HUES48 (cell line): ENCODE data around the gene KNCN.

Experiments
- H3K27ac ChIP-seq: one replicate; pipeline ENCODE4 v1.7.0; 2013; ENCODE audit warnings: low read depth, low read length, inconsistent platforms
- H3K27me3 ChIP-seq: 2 replicates; pipeline ENCODE4 v1.6.1; 2013; ENCODE audit warnings: mild to moderate bottlenecking, low read length; ENCODE audit not compliant: control insufficient read depth, insufficient read depth
- H3K36me3 ChIP-seq: 2 replicates; pipeline ENCODE4 v1.6.1; 2013; ENCODE audit warnings: low read length; ENCODE audit not compliant: control insufficient read depth, insufficient read depth
- H3K4me1 ChIP-seq: 2 replicates; pipeline ENCODE4 v1.6.1; 2013; ENCODE audit warnings: mild to moderate bottlenecking, low read length; ENCODE audit not compliant: control insufficient read depth, insufficient read depth
- H3K4me3 ChIP-seq: 2 replicates; pipeline ENCODE4 v1.5.1; 2013; ENCODE audit warnings: mild to moderate bottlenecking, low read depth, low read length
- H3K9ac ChIP-seq: 2 replicates; pipeline ENCODE4 v1.6.1; 2013; ENCODE audit warnings: mild to moderate bottlenecking, low read depth, low read length, moderate library complexity
- H3K9me3 ChIP-seq: 2 replicates; pipeline ENCODE4 v1.6.1; 2013; ENCODE audit warnings: low read length; ENCODE audit not compliant: control insufficient read depth, insufficient read depth

Gene KNCN

DNA sequence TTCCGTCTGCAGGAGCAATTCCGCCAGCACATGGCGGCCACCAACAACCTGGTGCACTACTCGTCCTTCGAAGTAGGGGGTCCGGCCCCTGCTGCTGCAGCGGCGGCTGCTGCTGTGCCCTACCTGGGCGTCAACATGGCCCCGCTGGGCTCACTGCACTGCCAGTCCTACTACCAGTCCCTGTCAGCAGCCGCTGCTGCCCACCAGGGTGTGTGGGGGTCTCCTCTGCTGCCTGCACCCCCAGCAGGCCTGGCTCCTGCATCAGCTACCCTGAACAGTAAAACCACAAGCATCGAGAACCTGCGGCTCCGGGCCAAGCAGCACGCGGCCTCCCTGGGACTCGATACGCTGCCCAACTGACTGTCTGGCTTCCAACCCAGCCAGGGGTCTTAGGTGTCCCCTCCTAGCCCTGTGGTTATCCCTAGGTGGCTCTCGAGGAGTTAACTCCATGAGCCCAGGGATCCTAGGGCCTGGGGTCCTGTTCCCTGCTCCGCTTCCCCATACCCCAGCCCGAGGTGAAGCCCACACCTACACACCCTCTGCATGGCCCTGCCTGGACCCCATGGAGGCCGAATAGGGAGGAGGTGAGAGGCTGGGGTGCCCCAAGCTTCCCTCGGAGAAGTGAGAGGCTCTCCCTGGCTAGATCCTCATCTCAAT, 39.2 kb downstream of the KNCN start:
- Histone ChIP-seq H3K9ac (no peak overlapping the region), H3K4me1 (peaks cover 17% of the 10 kb centered on the region), H3K4me3 (no peak overlapping the region), H3K27me3 (peaks cover 43% of the 10 kb centered on the region), H3K36me3 (no peaks in the 10 kb centered on the region), H3K27ac (no peak overlapping the region), H3K9me3 (no peaks in the 10 kb centered on the region)

DNA sequence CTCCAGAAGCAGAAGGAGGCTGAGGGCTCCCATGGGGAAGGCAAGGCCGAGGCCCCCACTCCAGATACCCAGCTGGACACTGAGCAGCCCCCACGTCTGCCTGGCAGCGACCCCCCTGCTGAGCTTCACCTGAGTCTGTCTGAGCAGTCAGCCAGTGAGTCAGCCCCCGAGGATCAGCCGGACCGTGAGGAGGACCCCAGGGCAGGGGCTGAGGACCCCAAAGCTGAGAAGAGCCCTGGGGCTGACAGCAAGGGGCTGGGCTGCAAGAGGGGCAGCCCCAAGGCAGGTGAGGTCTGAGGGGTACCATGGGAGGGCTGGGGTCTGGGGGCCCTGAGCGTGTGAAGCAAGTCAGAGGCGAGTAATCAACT, 40.5 kb downstream of the KNCN start:
- Histone ChIP-seq H3K36me3 (no peaks in the 10 kb centered on the region), H3K9ac (no peak overlapping the region), H3K9me3 (no peaks in the 10 kb centered on the region), H3K4me1 (peaks cover 6% of the 10 kb centered on the region; the same call in 1 of the 2 replicates), H3K27ac (no peak overlapping the region), H3K27me3 (peaks cover 34% of the 10 kb centered on the region), H3K4me3 (no peak overlapping the region)

DNA sequence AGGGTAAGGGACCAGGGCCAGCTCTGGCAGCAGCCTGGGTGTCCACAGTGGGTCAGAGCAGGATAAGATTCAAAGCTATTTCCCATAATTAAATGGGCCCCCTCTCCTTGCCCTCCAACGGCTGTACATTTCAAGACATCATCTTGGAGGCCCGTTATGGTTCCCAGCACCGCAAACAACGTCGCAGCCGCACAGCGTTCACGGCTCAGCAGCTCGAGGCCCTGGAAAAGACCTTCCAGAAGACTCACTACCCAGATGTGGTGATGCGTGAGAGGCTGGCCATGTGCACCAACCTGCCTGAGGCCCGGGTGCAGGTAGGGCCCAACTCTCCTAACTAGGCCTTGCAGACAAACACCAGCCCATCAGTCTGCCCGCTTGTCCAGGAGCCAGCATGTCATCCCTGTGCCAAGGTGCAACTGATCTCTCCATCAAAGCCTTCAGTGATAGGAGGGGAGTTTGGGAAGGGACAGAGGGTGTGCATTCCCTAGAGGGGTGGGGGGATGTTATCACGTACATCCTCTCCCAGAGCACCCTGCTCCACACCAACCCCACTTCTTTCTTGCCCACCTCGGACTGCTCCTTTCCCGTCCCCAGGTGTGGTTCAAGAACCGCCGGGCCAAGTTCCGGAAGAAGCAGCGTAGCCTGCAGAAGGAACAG, 41.0 kb downstream of the KNCN start:
- Histone ChIP-seq H3K27me3 (peaks cover 28% of the 10 kb centered on the region), H3K4me3 (no peak overlapping the region), H3K27ac (no peak overlapping the region), H3K36me3 (no peaks in the 10 kb centered on the region), H3K9ac (no peak overlapping the region), H3K9me3 (no peaks in the 10 kb centered on the region), H3K4me1 (peaks cover 6% of the 10 kb centered on the region; the same call in 1 of the 2 replicates)

DNA sequence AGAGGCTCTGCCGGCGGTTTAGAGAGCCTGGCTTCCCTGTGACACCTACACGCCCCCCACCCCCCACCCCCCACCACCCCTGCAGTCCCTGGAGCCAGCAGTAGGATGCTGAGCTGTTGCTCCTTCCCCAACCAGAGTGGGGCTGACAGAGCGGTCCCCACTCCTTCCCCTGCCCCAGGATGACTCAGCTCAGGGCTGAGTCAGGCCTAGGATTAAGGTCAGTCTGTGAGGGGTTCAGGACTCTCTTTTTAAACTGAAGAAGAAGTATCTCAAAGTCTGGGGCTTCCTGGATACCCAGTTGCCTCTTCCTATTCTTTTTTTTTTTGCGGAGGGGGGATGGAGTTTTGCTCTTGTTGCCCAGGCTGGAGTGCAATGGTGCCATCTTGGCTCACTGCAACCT, 42.7 kb downstream of the KNCN start:
- Histone ChIP-seq H3K9me3 (no peaks in the 10 kb centered on the region), H3K4me3 (no peak overlapping the region), H3K36me3 (no peaks in the 10 kb centered on the region), H3K4me1 (peaks cover 6% of the 10 kb centered on the region; the same call in 1 of the 2 replicates), H3K27me3 (peaks cover 16% of the 10 kb centered on the region), H3K9ac (no peak overlapping the region), H3K27ac (no peak overlapping the region)

DNA sequence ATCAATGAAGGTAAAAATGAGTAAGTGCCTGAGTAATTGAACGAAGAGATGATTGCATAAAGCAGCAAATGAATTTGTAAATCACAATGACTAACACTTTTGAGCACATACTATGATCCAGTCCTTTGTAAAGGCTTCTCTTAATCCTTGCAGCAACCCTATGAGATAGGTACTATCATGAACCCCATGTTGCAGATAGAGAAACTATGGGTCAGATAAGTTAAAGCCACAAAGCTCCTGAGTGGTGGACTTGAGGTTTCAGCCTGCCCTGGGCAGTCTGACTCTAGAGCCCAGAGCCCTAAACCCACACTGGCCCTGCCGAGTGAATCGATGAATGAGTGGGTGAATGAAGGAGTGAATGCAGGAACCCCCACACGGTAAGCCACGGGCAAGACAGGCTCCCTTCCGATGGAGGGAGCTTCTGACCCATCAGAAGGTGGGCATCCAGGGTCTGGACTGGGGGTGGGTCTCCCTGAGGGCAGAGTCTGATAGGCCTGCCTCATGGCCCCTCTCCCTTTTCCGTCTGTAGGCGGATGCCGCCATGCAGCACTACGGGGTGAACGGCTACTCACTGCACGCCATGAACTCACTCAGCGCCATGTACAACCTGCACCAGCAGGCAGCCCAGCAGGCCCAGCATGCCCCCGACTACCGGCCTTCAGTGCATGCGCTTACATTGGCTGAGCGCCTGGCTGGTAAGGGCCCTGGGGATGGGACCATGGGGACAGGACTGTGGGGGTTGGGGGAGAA, 44.8 kb downstream of the KNCN start:
- H3K4me1 ChIP-seq = peaks cover 6% of the 10 kb centered on the region; the same call in 1 of the 2 replicates
- no peak overlapping the region for H3K4me3 ChIP-seq
- no peak overlapping the region for H3K9ac ChIP-seq
- H3K27ac ChIP-seq = no peak overlapping the region
- H3K27me3 ChIP-seq = peaks cover 13% of the 10 kb centered on the region
- no peaks in the 10 kb centered on the region for H3K36me3 ChIP-seq
- H3K9me3 ChIP-seq = no peaks in the 10 kb centered on the region

DNA sequence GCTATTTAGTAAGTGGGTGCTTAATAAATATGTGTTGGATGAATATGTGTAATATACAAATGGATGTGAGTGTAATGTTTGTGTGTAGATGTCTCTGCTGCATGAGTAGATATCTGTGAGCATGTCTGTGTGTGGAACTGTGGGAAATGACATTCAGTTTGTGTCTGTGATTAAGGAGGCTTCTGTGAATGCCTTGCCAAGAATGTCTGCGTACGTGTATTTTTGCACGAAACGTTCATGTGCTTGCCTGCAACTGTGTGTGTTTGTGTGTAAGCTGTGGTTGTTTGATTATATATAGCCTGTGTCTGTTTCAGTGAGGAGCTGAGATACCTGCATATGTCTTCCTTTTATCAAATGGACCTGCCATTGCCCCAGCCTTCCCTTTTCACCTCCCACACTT, 48.0 kb downstream of the KNCN start:
- Histone ChIP-seq H3K27me3 (peaks cover 28% of the 10 kb centered on the region), H3K4me1 (peaks cover 11% of the 10 kb centered on the region), H3K36me3 (no peaks in the 10 kb centered on the region), H3K4me3 (no peak overlapping the region), H3K27ac (no peak overlapping the region), H3K9me3 (no peaks in the 10 kb centered on the region), H3K9ac (no peak overlapping the region)

DNA sequence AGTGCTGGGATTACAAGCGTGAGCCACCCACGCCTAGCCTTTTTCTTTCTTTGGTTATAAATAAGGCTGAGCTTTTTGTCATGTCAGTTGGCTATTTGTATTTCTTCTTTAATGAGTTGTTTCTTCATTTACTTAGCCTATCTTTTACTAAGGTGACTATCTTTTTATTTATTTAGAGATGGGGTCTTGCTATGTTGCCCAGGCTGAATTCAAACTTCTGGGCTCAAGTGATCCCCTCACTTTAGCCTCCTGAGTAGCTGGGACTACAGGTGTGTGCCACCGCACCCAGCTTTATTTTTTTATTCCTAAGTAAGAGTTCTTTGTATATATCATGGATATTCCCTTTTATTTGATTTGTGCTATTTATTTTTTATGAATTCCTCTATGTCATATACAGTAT, 49.9 kb downstream of the KNCN start:
- Histone ChIP-seq H3K4me3 (no peak overlapping the region), H3K4me1 (peaks cover 11% of the 10 kb centered on the region), H3K27me3 (peaks cover 47% of the 10 kb centered on the region)

DNA sequence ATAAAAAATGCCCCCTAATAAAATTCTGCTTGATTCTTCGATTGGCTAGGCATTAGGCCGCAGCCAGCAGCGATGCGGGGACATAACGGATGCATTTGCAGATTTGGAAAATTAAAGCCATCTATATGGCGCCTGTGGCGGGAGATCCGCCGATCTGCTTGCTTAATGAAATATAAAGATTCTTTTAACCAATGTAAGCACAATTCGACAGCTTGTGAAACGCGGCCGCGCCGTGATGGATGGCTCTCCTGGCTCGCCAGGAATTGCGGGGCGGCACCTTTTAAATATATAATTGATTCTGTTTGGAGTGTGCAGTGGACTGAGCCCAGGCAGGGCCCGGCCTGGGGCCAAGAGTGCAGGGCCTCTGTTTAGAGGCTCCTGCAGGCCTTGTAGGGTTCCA, 53.8 kb downstream of the KNCN start:
- Histone ChIP-seq H3K36me3 (no peaks in the 10 kb centered on the region), H3K4me1 (peaks cover 22% of the 10 kb centered on the region), H3K27me3 (peaks cover 73% of the 10 kb centered on the region)

More for the DNA sequence above, 49.9 kb downstream of the KNCN start:
- Histone ChIP-seq H3K9me3 (no peaks in the 10 kb centered on the region), H3K36me3 (no peaks in the 10 kb centered on the region), H3K9ac (no peak overlapping the region), H3K27ac (no peak overlapping the region)

DNA sequence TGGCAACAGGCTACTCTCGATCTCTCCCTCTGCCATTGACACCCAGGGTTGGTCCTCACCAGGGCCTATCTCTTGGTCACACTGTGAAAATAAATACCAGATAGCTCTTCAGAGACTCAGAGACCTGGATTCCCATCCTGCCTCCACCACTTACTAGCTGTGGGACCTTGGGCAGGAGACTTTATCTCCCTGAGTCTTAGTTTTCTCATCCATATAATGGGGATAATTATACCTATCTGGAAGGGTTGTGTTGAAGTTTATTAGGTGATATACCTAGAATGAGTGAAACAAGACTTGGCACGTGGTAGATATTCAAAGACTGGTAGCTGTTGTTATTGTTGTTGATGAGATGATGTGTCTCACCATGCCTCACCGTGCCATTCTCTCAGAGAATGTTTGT, 54.4 kb downstream of the KNCN start:
- no peaks in the 10 kb centered on the region for H3K9me3 ChIP-seq
- no peak overlapping the region for H3K27ac ChIP-seq
- H3K27me3 ChIP-seq = peaks cover 79% of the 10 kb centered on the region
- peaks cover 29% of the 10 kb centered on the region for H3K4me1 ChIP-seq
- no peak overlapping the region for H3K9ac ChIP-seq
- no peaks in the 10 kb centered on the region for H3K36me3 ChIP-seq
- H3K4me3 ChIP-seq = no peak overlapping the region

More for the DNA sequence above, 53.8 kb downstream of the KNCN start:
- Histone ChIP-seq H3K27ac (no peak overlapping the region), H3K9me3 (no peaks in the 10 kb centered on the region), H3K9ac (no peak overlapping the region), H3K4me3 (no peak overlapping the region)

DNA sequence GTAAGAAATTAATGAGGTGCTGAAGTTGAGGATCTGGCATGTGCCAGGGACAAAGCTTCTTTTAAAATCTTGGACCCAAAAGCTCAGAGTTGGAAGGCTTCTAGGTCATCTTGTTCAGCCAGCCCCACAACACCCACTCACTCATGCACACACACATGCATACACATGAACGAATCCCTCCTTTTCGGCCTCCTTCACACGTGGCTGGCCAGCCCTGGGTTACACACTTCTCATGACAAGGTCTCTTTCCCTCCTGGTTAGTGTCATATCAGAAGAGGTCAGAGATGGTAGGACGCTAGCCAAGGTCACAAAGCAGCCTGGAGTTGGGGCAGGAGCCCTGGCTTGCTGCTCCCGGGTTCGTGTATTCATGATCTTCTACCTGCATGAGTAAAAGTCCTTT, 54.9 kb downstream of the KNCN start:
- Histone ChIP-seq H3K27me3 (peaks cover 84% of the 10 kb centered on the region), H3K4me1 (peaks cover 34% of the 10 kb centered on the region), H3K36me3 (no peaks in the 10 kb centered on the region)

DNA sequence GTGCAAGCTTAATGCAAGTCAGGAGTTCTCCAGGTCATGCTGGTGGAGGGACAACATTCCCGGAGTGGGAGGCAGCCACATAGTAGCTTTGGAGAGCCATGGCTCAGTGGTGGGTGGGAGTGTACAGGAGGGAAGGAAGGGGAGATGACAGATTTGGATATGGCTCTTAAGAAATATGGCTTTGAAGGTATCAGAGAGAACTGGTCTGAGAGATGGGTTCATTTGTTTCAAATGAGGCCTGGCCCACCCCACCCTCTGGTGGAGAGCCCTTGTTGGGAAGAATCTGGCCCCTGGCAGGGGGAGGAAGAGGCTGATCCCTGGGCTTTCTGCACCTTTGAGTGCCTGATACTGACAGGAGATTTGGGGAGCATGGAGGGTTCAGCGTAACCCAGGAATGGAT, 55.7 kb downstream of the KNCN start:
- H3K27ac ChIP-seq = no peak overlapping the region
- H3K4me3 ChIP-seq = no peak overlapping the region
- no peaks in the 10 kb centered on the region for H3K36me3 ChIP-seq
- peaks cover 91% of the 10 kb centered on the region for H3K27me3 ChIP-seq
- H3K9ac ChIP-seq = no peak overlapping the region
- H3K4me1 ChIP-seq = peaks cover 40% of the 10 kb centered on the region
- no peaks in the 10 kb centered on the region for H3K9me3 ChIP-seq

More for the DNA sequence above, 54.9 kb downstream of the KNCN start:
- H3K9ac ChIP-seq = no peak overlapping the region
- no peak overlapping the region for H3K27ac ChIP-seq
- no peaks in the 10 kb centered on the region for H3K9me3 ChIP-seq
- no peak overlapping the region for H3K4me3 ChIP-seq
